Suprapubic skin (tissue), 4 donors: Measurements from ENCODE around the gene NOSTRIN.
A peak's percentile ranks its signal among the peaks of the same experiment; 100 is the strongest.

Source experiments
- POLR2A ChIP-seq, 2 donors: fragments of 450-650 bp; IDR thresholded peaks; one replicate each; pipeline ENCODE4 v1.6.1; 2017; ENCODE audit warnings: antibody characterized with exemption in 2 of 2, mild to moderate bottlenecking in 2 of 2, moderate library complexity in 2 of 2
- POLR2AphosphoS5 ChIP-seq, 3 donors: sonication (generic); formaldehyde crosslinking; IDR thresholded peaks; one replicate each; pipeline ENCODE4 v1.6.1; 2017; ENCODE audit warnings: antibody characterized with exemption in 3 of 3

DNA sequence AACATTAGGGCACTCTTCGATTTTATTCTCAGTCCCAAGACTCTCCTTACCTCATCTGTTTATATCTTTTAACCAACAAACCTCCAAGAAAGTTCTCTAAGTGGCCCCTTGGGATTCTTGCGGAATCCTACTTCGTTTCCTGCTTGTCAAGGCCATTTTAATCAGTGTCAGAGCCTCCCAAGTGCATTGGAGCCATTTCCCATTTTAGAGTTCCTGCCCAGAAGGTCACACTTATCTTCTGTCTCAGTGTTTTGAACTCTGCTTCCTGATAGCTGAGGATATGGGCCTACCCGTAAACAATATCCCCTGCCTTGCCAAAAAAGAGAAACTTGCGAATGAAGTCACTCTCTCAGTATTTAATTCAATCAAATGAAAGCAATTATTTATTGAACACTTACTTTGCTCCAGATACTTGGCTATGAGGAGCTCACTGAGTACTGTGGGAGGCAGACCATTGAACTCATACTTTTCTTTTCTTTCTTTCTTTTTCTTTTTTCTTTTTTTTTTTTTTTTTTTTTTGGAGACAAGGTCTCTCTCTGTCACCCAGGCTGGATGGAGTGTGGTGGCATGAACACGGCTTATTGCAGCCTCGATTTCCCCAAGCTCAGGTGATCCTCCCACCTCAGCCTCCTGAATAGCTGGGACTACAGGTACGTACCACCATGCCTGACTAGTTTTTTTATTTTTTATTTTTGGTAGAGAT, 5.7 kb upstream of the NOSTRIN start:
- TF ChIP-seq POLR2A (IDR thresholded peaks at IDR 0.05) (no peak), POLR2AphosphoS5 (IDR thresholded peaks at IDR 0.05) (peak in 1 of 3 donors; percentile 11)
